ENCODE measurements around the gene KLK7.

KLK7 gene

DNA sequence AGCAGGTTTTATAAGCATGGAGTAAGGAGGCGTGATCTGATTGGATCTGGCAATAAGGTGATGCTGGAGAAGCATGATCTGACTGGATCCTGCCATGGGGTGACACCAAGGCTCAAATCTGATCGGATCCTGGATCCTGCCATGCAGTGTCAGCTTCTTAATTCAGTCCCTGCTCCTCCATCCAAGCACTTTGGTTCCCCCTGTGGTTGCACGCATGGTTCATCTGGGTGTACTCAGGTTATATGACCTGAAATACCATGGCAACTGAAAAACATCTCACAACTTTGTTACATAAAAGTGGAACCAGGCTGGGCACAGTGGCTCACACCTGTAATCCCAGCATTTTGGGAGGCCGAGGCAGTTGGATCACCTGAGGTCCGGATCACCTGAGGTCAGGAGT lies 54.9 kb downstream of the KLK7 start:
- no peak for DNase-seq
